Measurements from ENCODE around the gene NISCH.
"Not testable (repeated sequence)": the region's sequence is repeated elsewhere in the genome, so short reads cannot be mapped to it uniquely, and the experiment has no call there.

Gene NISCH

DNA sequence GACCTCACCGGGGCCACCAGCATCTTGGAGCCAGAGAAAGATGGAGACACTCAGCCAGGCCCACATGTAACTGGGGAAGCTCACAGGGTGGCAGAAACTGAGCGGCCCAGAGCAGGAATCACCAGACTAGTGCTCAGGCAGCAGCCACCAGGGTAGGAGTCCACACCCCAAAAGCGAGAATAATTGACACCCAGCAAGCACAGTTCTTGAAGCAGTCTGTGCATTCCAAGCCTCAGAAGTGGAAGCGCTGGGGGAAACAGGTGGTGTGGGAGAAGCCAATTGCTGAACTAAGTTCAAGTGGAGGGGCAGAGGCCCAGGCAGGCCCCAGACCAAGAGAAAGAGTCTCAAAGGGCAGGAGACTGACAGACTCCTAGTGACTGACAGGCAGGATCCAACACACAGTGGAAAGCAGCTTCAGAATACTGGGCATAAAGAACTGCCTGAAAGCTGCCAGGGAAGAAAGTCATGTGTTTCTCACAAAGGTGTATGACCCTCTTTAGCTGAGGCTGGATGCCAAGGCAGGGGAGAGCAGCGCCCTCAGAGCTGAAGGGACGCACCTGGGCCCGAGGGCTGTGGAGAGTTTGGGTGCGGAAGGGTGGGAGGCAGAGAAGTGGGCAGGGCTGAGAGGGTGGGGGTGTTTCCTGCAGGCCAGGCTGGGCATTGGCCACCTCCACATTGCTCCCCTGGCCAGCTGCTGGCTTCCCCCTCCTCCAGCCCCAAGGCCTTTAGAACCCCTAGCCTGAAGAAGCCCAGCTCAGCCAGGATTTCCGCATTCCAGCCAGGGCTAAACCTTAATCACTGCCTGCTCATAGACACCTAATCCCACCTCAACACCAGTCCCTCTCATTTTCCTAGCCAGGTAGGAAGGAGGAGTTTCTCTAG, 70.5 kb downstream of the NISCH start:
- H2AFZ ChIP-seq (ENCODE audit: low read length) = no peak overlapping the region
- no peak overlapping the region for H3K27ac ChIP-seq (ENCODE audit: low read length)
- H4K20me1 ChIP-seq (ENCODE audit: insufficient read depth, low read length) = no peaks in the 10 kb centered on the region
- H3K4me1 ChIP-seq (ENCODE audit: low read length) = no peaks in the 10 kb centered on the region
- no peak overlapping the region for H3K4me2 ChIP-seq (ENCODE audit: low read depth, low read length)
- no peaks in the 10 kb centered on the region for H3K27me3 ChIP-seq (replicated peaks; ENCODE audit: insufficient read depth, low read length)
- H3K4me3 ChIP-seq (ENCODE audit: low read length) = no peak overlapping the region
- no peaks in the 10 kb centered on the region for H3K36me3 ChIP-seq (replicated peaks; ENCODE audit: insufficient read depth, low read length)
- H3K79me2 ChIP-seq (ENCODE audit: low read length) = no peaks in the 10 kb centered on the region
- H3F3A ChIP-seq (ENCODE audit: insufficient read depth, low read length) = no peaks in the 10 kb centered on the region
- H3K9me3 ChIP-seq (replicated peaks; ENCODE audit: insufficient read depth, low read length) = no peaks in the 10 kb centered on the region
- H3K9ac ChIP-seq (ENCODE audit: low read length) = no peak overlapping the region
- no peaks in the 10 kb centered on the region for H3K9me2 ChIP-seq (replicated peaks; ENCODE audit: insufficient read depth, low read length)
- TF ChIP-seq EZH2phosphoT487 (IDR thresholded peaks at IDR 0.05; ENCODE audit: low read length) = no peak
- no peak for TF ChIP-seq EZH2 (optimal IDR thresholded peaks at IDR 0.05; ENCODE audit: low read depth, low read length)
- TF ChIP-seq, protein P1, sequence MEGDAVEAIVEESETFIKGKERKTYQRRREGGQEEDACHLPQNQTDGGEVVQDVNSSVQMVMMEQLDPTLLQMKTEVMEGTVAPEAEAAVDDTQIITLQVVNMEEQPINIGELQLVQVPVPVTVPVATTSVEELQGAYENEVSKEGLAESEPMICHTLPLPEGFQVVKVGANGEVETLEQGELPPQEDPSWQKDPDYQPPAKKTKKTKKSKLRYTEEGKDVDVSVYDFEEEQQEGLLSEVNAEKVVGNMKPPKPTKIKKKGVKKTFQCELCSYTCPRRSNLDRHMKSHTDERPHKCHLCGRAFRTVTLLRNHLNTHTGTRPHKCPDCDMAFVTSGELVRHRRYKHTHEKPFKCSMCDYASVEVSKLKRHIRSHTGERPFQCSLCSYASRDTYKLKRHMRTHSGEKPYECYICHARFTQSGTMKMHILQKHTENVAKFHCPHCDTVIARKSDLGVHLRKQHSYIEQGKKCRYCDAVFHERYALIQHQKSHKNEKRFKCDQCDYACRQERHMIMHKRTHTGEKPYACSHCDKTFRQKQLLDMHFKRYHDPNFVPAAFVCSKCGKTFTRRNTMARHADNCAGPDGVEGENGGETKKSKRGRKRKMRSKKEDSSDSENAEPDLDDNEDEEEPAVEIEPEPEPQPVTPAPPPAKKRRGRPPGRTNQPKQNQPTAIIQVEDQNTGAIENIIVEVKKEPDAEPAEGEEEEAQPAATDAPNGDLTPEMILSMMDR (IDR thresholded peaks at IDR 0.05; ENCODE audit: low read length) = no peak
- DNase-seq = no peak

DNA sequence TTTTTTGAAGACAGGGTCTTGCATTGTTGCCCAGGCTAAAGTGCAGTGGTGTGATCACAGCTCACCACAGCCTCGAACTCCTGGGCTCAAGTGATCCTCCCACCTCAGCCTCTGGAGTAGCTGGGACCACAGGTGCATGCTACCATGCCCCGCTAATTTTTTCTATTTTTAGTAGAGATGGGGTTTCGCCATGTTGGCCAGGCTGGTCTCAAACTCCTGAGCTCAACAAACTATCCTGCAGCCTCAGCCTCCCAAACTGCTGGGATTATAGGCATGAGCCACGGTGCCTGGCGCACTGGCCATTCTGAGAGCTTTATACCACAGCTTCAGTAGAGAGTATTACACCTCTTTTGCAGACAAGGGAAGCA, 71.3 kb downstream of the NISCH start:
- not testable (repeated sequence) for H2AFZ ChIP-seq (ENCODE audit: low read length); H3K9ac ChIP-seq (ENCODE audit: low read length); H4K20me1 ChIP-seq (ENCODE audit: insufficient read depth, low read length); H3K9me2 ChIP-seq (replicated peaks; ENCODE audit: insufficient read depth, low read length); H3K4me2 ChIP-seq (ENCODE audit: low read depth, low read length); H3K27me3 ChIP-seq (replicated peaks; ENCODE audit: insufficient read depth, low read length); H3F3A ChIP-seq (ENCODE audit: insufficient read depth, low read length); H3K27ac ChIP-seq (ENCODE audit: low read length); H3K4me1 ChIP-seq (ENCODE audit: low read length); DNase-seq; H3K36me3 ChIP-seq (replicated peaks; ENCODE audit: insufficient read depth, low read length); H3K79me2 ChIP-seq (ENCODE audit: low read length); H3K4me3 ChIP-seq (ENCODE audit: low read length); H3K9me3 ChIP-seq (replicated peaks; ENCODE audit: insufficient read depth, low read length)

DNA sequence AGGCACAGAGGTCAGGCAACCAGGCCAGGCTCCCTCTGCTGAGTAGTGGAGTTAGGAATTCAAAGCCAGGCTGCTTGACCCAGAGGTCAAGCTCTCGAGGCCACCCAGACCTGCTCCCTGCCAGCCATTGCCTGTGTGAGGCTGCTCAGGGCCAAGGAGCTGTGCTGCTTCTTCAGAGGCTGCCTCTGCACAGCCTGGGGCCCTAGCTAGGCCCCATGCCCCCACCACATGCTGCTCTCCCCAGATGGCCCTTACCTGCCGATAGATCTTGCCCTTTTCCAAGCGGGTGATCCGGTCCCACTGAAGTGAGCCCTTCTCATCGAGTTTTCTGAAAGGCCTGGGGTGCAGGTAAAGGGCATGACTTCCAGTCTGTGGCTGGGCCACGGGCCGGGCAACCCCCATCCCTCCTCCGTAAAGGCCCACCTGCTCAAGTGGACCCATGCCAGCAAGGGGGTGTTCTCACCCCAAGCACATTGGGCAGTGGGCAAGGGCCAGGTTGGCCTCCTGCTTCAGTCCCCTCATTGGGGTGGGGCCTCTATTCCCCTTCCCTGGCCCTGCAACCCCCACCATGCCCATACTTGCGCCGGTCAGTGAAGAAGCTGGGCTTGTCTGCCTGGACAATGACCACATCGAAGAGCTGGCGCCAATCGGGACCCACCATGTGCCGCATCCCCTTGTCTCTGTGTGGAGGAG, 71.8 kb downstream of the NISCH start:
- no peak for DNase-seq
- Histone ChIP-seq H3K9ac (ENCODE audit: low read length) (no peak overlapping the region), H3F3A (ENCODE audit: insufficient read depth, low read length) (no peaks in the 10 kb centered on the region), H3K27ac (ENCODE audit: low read length) (no peak overlapping the region), H3K4me3 (ENCODE audit: low read length) (no peak overlapping the region), H3K4me1 (ENCODE audit: low read length) (no peaks in the 10 kb centered on the region), H3K4me2 (ENCODE audit: low read depth, low read length) (no peak overlapping the region), H3K27me3 (replicated peaks; ENCODE audit: insufficient read depth, low read length) (no peaks in the 10 kb centered on the region), H2AFZ (ENCODE audit: low read length) (no peak overlapping the region), H3K9me2 (replicated peaks; ENCODE audit: insufficient read depth, low read length) (no peaks in the 10 kb centered on the region), H3K9me3 (replicated peaks; ENCODE audit: insufficient read depth, low read length) (no peaks in the 10 kb centered on the region), H3K36me3 (replicated peaks; ENCODE audit: insufficient read depth, low read length) (no peaks in the 10 kb centered on the region), H3K79me2 (ENCODE audit: low read length) (no peaks in the 10 kb centered on the region), H4K20me1 (ENCODE audit: insufficient read depth, low read length) (no peaks in the 10 kb centered on the region)
- TF ChIP-seq EZH2 (optimal IDR thresholded peaks at IDR 0.05; ENCODE audit: low read depth, low read length) = no peak
- no peak for TF ChIP-seq EZH2phosphoT487 (IDR thresholded peaks at IDR 0.05; ENCODE audit: low read length)
- TF ChIP-seq, protein P1 (IDR thresholded peaks at IDR 0.05; ENCODE audit: low read length) = no peak

All from MM.1S (cell line).